GM18858 (cell line): ENCODE results near the gene NAT14.
"Not testable (repeated sequence)": the region's sequence is repeated elsewhere in the genome, so short reads cannot be mapped to it uniquely, and the experiment has no call there.

Source experiments
- ATAC-seq: cut with Tn5 transposase; IDR thresholded peaks from one replicate; pipeline ENCODE4 v1.9.1; 2021; ENCODE audit not compliant: unreplicated experiment

Gene NAT14, protein sequence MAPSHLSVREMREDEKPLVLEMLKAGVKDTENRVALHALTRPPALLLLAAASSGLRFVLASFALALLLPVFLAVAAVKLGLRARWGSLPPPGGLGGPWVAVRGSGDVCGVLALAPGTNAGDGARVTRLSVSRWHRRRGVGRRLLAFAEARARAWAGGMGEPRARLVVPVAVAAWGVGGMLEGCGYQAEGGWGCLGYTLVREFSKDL

DNA sequence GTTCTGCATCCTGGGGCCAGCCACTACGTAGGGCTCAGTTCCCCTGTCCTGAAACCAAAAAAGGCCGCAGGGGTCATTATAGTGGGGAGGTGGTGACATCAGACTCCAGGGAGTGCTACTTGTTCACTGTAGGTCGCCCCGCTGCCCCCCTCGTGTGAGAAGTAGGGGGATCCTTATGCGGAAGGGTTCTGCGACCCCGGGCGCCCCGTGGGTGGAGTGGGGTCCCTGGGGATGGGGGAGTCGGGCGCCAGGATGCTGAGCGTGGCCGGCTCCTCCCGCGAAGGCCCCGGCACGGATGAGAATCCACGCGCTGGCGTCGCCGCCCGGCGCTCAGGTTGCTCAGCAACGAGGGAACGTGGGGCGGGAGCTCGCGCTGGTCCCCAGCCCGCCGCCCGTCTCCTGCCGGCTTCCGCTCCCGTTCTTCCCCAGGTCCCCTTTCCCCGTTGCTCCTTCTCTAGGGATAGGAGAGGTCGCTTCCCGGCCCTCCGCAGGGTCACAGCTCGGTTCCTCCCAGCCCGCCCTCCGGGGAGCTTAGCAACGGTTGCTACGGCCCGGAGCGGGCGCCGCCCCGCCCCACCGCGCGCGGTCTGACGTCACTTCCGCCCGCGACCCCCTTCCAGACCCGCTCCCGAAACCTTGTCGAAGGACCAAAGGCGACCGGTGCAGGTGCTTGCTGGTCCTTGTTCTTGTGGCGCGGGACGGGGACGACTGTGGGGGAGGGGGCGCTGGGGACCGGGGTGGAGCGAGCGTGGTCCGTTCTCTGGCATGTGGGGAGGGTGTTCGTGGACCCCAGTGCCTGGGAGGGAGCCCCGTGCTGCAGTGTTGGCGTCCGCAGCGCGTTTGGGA lies at the start of gene NAT14:
Gene NAT14, plus strand, starts transcription at position 596 of the 846 bp plus-strand sequence. CDS start 521 bp downstream, outside the sequence.
- ATAC-seq, result no peak

DNA sequence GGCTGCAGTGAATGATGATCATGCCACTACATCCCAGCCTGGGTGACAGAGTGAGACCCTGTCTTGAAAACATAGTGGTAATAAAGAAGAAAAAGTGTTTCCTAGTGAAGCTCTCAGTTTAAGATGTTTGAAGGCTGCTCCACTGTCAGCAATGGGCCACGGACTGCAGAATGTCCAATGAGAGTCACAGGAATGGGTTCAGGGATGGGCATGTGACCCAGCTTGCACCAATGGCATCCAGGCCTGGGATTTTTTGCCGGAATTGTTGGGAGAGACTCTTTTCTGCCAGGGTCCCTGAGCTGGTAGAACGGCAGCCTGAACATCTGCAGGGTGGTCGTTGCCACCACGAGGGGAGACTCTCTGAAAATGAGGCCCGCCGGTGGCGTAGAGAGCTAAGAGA lies 48.1 kb upstream of the NAT14 start:
- ATAC-seq, result no peak

DNA sequence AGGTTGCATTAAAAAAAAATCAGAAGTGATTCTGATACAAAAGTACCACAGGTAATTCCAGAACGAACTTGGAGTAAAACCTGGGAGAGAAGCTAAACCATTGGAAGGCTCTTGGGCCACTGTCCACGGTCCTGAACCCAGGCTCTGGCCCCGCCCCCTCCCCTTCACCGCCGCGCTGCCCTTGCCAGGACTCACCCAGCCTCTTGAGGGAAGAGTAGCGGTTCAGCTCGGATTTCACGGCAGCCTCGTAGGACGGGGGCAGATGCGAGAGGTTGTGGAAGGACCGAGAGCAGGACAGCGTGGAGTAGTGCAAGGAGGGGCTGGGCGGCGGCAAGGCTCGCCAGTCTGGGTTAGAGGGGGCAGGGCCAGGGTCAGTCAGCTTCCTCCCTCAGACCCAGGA lies 47.6 kb upstream of the NAT14 start:
- ATAC-seq, result no peak

DNA sequence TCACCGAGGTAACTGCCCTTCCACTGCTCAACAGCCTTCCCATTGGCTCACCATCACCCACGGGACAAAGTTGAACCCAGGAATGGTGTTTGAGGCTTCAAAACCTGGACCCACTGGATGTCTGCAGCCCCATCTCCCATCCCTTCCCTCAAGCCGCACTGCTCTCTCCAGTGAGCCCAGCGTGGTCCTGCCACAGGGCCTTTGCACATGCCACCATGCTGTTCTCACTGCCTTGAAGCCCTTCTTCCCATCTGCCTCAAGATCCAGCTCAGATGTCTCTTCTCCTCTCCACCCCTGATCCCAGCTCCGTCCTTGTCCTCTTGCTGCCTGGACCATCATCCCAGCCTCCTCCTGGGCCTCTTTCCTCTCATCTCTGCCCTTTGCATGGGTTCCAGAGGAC lies 45.9 kb upstream of the NAT14 start:
- ATAC-seq, result no peak

DNA sequence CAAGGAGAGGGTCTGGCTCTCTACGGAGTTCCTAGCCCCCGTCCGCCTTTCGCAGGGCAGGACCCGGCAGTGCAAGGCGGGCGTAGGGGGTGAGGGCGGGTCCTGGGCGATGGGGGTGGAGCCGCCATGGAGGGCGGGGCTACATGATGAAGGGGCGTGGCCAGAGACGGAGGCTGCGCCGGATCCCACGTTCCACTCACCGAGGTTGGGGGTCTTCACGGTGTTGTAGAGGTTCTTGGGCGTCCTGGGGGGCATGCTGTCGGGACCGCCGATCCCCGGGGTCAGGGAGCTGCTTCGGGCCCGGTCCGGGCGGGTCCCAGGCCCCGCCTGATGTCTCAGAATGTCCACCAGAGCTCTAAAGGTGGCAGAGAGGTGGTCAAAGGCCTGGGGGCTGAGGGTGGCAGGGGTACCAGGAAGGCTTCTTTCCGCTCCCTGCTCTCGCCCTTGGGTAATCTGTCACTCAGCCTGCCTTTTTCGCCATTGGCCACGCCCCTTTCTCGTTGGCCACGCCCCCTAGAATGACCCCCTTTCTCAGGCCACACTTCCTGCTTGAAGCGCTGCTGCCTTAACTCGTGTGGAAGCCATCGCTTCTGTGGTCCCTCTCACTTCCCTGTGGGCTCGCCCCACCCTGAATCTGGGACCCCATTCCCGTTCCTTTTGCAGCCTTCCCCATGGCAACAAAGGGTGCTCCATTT lies 44.4 kb upstream of the NAT14 start:
- no peak for ATAC-seq

DNA sequence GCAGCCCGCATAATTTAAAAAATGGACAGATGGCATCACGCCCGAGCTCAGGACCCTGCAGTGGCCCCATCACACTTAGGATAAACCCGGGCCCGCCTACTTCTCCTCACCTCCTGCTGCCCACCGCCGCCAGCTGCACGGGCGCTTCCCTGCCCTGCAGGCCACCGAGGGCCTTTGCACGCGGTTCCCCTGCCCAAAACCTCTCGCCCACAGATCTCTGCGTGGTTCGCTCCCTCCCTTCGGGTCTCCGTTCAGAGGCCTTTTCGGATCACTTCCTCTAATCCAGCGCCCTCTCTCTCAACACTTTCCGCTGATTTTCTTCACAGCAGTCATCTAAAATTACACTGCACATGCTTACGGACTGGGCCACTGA lies 43.7 kb upstream of the NAT14 start:
- no peak for ATAC-seq

DNA sequence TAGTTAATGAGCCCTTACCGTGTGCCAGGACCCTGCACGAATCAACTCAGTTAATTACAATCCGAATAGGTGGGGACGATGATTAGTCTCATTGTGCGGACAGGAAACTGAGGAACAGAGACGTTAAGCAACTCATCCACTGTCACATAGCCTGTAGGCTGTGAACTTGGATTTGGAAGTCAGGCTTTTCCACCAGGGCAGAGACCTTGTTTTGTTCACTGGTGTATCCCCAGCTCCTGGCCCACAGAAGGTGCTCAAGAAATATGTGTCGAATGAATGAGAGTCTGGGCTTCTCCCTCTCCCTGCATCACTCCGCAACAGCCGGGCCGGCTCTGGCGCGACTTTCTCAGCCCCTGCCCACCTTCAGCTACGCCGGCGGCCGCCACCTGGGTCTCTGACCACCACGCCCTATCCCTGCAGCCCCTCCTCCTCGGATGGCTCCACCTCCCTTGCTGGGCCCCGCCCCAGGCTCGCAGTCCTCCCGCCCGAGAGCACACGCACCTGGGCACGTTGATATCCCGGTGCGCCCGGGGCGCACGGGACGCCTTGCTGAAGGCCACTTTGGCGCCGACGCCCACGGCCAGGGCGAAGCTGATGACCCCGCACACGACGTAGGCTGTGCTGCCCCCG lies 43.2 kb upstream of the NAT14 start:
- no peak for ATAC-seq

DNA sequence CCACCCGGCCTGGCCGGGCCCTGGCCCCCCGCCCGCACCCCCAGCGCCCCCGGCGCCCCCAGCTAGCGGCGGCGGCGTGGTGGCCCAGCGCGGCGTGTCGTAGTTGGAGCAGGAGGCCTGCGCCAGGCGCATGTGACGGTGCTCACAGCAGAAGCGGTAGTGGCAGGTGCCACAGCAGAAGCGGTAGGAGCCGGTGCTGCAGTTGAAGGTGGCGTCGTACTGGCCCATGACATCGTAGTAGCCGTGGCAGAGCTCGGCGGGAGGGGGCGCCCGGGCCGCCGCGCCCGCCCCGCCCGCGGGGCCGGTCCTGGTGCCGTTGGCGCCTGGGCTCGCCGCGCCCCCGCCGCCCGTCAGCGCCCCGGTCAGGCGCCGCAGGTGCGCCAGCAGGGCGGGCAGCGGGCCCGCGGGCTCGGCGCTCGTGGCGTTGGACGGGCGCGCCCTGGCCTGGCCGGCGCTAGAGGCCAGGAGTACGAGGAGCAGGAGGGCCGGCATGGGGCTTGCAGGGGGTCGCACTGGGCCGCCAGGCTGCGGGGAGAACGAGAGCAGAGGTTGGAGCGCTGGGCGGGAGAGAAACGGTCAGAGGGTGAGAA lies 42.5 kb upstream of the NAT14 start:
- no peak for ATAC-seq

DNA sequence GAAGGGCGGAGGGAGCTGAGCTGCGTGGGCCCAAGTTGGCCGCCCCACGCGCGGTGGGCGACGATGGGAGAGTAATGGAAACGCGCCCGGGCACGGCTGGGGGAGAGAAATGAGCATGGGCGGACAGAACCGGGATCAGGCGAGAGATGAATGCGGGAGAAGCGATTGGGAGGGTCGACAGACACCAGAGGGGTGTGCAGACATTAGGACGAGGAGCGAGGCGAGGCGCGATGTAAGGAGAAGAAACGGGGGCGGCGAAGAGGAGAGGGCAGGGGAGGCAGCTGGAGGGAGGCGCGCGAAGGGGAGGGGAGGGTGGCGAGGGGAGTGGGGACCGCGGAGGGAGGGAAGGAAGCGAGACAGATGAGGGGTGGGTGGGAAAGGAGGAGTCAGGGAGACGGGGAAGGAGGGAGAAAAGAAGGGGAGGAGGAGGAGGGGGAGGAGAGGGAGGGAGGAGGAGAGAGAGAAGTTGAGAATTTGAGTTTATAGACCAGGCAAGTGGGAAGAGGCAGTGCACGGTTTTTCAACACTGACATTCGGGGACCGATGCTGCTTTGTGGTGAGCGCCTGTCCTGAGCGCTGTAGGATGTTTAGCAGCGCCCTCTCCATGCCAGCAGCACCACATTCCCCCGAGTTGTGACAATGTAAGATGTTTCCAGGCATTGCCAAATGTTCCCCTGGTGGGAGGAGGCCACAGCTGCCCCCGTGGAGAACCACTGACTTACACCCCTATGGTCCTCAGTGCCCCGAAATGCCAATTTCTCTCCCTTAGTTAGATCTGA lies 41.8 kb upstream of the NAT14 start, which contains the start of gene SHISA7:
Gene SHISA7, minus strand, starts transcription at position 256 of the 779 bp plus-strand sequence. CDS start 437 bp downstream, outside the sequence.
- no peak for ATAC-seq

DNA sequence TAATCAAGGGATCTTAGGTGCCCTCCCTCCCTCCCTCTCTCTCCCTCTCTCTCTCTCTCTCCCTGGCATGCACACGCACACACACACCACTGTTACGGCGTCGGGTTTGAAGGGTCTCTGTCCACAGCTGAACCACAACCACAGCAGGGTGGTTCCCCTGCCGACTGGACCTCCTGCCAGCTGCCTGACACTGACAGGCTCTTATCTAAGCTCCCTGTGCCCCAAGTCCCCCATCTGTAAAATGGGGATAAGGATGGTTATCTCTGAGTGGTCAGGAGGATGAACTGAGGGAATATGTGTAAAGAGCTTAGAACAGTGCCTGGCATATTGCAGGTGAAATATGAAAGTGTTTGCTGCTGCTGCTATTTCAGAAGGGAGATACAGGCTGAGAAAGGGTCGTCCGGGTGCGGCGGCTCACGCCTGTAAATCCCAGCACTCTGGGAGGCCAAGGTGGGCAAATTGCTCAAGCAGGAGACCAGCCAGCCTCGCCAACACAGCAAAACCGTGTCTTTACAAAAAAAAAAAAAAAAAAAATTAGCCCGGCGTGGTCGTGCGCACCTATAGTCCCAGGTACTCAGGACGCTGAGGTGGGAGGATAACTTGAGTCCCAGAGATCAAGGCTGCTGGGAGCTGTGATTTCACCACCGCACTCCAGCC lies 41.0 kb upstream of the NAT14 start:
- no peak for ATAC-seq

DNA sequence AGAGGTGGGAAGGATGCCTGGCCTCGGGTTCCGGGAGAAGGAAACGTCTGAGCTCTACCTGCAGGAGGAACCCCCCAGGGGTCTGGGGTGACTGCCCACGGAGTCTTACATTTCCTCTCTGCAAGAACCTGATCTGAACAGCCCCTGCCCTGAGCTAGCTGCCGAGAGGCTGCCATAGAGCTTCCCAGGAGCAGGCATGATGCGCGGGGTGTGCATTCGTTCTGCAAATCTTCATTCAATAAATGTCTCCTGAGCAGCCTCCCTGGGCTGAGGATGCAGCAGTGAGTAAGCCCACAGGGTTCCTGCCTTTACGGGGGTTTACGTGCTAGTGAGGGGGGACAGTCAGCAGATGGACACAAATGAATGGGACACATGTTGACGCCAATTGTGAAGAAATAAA lies 40.3 kb upstream of the NAT14 start:
- no peak for ATAC-seq

DNA sequence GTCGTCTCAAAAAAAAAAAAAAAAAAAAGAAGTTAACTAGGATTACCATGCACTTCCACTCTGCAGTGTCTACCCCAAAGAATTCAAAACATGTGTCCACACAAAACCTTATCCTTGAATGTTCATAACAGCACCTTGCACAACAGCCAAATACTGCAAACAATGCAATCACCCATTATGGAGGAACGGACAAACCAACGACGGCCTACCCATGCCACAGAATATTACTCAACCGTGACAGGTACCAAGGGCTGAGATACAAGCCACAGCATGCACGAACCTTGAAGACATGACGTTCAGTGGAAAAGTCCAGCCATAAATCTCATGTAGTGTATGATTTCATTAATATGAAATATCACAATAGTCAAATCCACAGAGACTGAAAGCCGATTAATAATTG lies 38.9 kb upstream of the NAT14 start:
- no peak for ATAC-seq

DNA sequence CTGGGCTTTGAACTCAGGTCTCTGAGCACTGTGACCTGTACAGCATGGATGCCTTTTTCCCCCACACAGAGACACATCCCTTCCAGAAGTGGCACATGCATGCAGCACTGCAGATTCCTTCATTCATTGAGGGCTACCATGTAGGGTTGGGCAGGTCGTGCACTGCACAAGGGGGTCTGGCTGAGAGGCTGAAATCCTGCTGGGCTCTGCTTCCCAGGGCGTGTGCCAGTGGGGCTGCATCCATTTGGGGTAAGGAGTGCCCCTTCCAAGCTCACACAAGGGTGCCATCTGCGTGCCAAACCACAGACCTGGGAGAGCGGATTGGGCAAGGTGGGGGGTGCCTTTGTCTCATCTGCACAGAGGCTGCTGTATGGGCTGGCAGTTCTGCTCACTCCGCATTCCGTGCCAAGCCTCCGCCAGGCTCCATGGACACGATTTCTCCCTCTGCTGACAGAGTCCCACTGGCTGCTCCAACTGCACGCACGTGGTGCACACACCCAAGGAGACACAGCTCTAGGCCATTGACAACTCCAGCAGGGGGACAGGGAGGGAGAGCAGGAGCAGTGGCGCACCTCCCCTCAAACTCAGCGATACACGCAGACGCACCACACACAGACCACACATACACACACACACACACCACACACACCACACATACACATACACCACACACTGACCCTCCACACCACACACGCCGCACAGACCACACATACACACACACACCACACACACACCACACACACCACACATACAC lies 37.4 kb upstream of the NAT14 start:
- no peak for ATAC-seq

DNA sequence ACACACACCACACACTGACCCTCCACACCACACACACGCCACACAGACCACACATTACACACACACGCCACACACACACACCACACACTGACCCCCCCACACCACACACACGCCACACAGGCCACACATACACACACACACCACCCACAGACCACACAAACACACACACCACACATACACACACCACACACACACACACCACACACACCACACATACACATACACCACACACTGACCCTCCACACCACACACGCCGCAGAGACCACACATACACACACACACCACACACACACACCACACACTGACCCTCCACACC lies 36.9 kb upstream of the NAT14 start:
- not testable (repeated sequence) for ATAC-seq

DNA sequence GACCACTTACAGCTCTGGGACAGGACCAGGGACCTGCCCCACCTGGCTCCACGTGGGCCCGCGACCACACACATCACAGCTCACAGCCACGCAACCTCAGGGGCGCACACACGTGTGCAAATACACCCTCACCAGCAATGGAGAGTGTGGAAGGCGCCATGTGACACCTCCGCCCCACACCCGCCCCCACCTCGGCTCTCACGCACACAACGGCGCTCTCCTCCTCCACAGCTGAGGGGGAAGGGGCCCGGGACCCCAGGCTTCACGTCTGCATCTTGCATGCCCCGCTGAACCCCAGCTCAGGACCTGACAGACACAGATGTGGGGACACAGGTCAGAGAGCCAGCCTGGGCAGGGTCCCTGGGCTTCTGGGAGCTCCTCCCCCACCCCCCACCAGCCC lies 35.5 kb upstream of the NAT14 start:
- no peak for ATAC-seq

DNA sequence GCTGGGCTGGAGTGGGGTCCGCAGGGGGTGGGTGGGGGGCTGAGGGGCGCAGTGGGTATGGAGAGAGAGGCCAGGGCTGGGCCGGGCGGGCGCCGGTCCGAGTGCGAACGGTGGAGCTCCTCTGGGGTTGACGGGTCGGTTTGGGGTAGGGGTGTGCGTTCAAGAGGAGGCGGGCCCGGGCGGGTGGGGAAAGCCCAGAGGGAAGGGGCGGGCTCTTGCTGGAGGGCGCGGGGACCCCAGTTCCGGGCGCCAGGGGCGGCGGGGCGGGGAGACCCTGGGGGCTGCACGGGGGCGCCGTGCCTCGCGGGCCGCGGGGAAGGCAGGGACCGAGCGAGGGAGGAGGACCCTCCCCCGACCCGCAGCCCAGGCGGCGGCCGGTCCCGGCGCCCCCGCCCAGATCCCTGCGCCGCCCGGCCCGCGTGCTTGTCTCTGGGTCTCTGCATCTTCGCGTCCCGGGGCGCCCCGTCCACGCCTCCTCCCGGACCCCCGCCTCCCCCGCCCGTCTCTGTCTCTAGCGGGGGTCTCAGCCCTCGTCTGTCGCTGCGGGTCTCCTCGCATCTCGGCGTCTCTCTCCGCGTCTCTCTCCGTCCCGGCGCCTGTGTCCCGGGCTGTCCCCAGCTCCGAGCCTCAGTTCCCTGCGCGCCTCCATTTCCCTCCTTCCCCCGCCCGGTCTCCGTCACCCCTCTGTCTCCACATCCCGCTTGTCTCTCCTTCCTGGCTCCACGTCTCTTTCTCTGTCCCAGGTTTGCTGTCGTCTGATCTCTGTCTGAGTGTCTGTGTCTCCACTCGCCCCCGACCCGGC lies 33.6 kb upstream of the NAT14 start:
- no peak for ATAC-seq

DNA sequence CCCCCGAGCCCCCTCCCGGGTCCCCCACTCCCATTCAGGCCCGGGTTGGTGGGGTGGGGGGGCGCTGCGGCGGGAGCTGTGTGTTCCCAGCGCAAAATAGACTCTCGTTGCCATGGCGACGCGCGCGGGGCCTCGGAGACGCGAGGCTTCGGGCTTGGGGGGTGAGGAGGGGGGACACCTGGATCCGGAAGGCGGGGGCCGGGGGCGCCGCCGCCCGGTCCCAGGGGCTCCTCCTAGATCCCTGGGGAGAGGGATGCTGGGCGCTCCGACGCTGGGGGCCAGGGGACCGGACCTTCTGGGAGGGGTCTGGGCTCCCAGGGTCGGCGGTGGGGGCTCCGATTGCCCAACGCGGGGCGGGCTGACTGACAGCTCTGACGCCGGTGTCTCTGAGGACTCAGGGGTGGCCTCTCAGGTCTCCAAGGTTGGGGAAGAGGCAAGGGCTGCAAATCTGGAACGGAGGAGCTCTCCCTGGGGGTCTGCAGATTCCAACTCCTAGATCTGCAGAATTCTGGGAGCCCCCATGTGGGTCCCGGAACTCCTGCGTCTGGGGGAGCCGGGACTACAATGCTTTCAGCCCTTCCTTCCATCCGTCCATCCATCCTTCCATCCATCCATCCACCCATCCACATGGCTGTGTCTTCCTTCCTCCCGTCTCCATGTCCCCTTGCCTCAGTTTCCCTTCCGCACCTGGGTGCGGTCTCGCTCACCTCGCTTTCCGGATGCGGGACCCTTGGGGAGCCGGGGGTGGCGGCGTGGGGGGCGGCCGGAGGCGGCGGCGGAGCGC lies 32.8 kb upstream of the NAT14 start:
- no peak for ATAC-seq
